OCI-LY3 (cell line): ENCODE data around the gene RSPO3.
A peak's percentile ranks its signal among the peaks of the same experiment; 100 is the strongest.

Experiments used
- H2AFZ ChIP-seq: fragments of 200-600, 300-600 bp; shearing (Covaris generic); 2 replicates; pipeline ENCODE4 v1.6.0; 2014; ENCODE audit warnings: antibody characterized with exemption, low read depth, low read length
- H3K27ac ChIP-seq: fragments of 200-600, 300-600 bp; sonication (generic); 2 replicates; pipeline ENCODE4 v1.5.1; 2014; ENCODE audit warnings: mild to moderate bottlenecking, low read length, moderate library complexity, mixed read lengths
- H3K27me3 ChIP-seq: fragments of 200-600, 300-600 bp; sonication (generic); 2 replicates; pipeline ENCODE4 v1.6.1; 2014; ENCODE audit warnings: low read depth, low read length, mixed read lengths
- H3K36me3 ChIP-seq: fragments of 200-600, 300-600 bp; sonication (generic); replicated peaks from 2 replicates; pipeline ENCODE3; 2014; ENCODE audit warnings: low read depth, low read length, mixed read lengths
- H3K4me1 ChIP-seq: fragments of 300-600, 200-600 bp; sonication (generic); 2 replicates; pipeline ENCODE4 v1.6.1; 2014; ENCODE audit warnings: low read length, mixed read lengths
- H3K4me2 ChIP-seq: fragments of 200-600, 300-600 bp; sonication (generic); 2 replicates; pipeline ENCODE4 v1.6.1; 2014; ENCODE audit warnings: low read length, mixed read lengths
- H3K4me3 ChIP-seq: fragments of 300-600, 200-600 bp; sonication (generic); 2 replicates; pipeline ENCODE4 v1.5.1; 2014; ENCODE audit warnings: antibody characterized with exemption, mild to moderate bottlenecking, low read length, moderate library complexity
- H3K79me2 ChIP-seq: fragments of 300-600, 200-600 bp; shearing (Covaris generic); 2 replicates; pipeline ENCODE4 v1.6.1; 2014; ENCODE audit warnings: mild to moderate bottlenecking, low read length, mixed read lengths
- H3K9ac ChIP-seq: fragments of 300-600, 200-600 bp; shearing (Covaris generic); 2 replicates; pipeline ENCODE4 v1.6.0; 2014; ENCODE audit warnings: mild to moderate bottlenecking, low read length, moderate library complexity
- H3K9me3 ChIP-seq: fragments of 200-600, 300-600 bp; shearing (Covaris generic); 2 replicates; pipeline ENCODE4 v1.6.1; 2014; ENCODE audit warnings: low read length, mixed read lengths; ENCODE audit not compliant: insufficient read depth
- H4K20me1 ChIP-seq: fragments of 200-600, 300-600 bp; sonication (generic); 2 replicates; pipeline ENCODE4 v1.6.1; 2016; ENCODE audit warnings: low read length, mixed read lengths; ENCODE audit not compliant: insufficient read depth
- EZH2phosphoT487 ChIP-seq: fragments of 200-600 bp; shearing (Covaris generic); IDR thresholded peaks from 2 replicates; pipeline ENCODE4 v1.6.1; 2018; ENCODE audit warnings: antibody characterized with exemption, mixed run types, low read depth
- TF ChIP-seq, protein P1 (sequence below): fragments of 200-600, 300-600 bp; sonication (generic); IDR thresholded peaks from 2 replicates; pipeline ENCODE4 v1.5.1; 2014; ENCODE audit warnings: antibody characterized with exemption, low read length, low read depth

Gene RSPO3, protein sequence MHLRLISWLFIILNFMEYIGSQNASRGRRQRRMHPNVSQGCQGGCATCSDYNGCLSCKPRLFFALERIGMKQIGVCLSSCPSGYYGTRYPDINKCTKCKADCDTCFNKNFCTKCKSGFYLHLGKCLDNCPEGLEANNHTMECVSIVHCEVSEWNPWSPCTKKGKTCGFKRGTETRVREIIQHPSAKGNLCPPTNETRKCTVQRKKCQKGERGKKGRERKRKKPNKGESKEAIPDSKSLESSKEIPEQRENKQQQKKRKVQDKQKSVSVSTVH

DNA sequence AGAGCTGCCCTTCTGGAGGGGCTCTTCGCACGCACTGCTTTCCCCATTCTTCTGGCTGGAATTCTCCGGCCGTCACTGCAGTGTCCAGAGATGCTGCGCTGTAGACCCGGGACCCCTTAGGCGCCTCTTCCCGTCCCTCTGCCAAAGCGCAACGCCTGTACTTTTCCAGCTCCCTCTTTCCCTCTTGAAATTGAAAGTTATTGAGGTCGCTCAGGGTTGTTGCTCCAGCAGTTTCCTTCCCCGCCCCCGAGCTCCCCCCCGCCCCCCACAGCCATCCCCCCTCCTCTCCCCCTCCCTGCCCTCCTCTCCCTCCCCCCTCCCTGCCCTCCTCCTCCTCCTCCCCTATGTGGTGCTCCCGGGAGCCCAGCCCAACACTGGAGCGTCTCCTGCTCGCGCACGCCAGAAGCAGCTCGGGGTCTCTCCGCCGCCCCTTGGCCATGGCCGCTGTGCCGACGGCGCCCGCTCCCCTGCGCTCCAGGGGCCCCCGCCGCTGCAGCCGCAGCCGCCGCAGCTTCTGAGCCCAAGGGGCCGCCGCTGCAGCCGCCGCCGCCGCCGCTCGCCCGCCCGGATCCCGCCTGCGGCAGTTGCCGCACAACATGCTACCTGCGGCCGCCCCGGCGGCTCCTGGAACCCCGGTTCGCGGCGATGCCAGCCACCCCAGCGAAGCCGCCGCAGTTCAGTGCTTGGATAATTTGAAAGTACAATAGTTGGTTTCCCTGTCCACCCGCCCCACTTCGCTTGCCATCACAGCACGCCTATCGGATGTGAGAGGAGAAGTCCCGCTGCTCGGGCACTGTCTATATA lies at the start of gene RSPO3:
TSS of gene RSPO3 (plus strand) at position 374 of the 804 bp plus-strand sequence. CDS start 522 bp downstream, outside the sequence.
- Histone ChIP-seq H3K4me3 (peak within 1 kb of the TSS; percentile 53), H3K9me3 (no peaks in the 10 kb centered on the region), H3K9ac (no peak within 1 kb of the TSS), H3K4me2 (peak within 1 kb of the TSS; percentile 45), H4K20me1 (no peaks in the 10 kb centered on the region), H3K79me2 (no peaks in the 10 kb centered on the region), H3K4me1 (no peaks in the 10 kb centered on the region), H3K27ac (no peak within 1 kb of the TSS), H3K36me3 (no peaks in the 10 kb centered on the region), H2AFZ (no peak within 1 kb of the TSS), H3K27me3 (no peaks in the 10 kb centered on the region)
- no peak for TF ChIP-seq EZH2phosphoT487
- TF ChIP-seq, protein P1, sequence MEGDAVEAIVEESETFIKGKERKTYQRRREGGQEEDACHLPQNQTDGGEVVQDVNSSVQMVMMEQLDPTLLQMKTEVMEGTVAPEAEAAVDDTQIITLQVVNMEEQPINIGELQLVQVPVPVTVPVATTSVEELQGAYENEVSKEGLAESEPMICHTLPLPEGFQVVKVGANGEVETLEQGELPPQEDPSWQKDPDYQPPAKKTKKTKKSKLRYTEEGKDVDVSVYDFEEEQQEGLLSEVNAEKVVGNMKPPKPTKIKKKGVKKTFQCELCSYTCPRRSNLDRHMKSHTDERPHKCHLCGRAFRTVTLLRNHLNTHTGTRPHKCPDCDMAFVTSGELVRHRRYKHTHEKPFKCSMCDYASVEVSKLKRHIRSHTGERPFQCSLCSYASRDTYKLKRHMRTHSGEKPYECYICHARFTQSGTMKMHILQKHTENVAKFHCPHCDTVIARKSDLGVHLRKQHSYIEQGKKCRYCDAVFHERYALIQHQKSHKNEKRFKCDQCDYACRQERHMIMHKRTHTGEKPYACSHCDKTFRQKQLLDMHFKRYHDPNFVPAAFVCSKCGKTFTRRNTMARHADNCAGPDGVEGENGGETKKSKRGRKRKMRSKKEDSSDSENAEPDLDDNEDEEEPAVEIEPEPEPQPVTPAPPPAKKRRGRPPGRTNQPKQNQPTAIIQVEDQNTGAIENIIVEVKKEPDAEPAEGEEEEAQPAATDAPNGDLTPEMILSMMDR: no peak

DNA sequence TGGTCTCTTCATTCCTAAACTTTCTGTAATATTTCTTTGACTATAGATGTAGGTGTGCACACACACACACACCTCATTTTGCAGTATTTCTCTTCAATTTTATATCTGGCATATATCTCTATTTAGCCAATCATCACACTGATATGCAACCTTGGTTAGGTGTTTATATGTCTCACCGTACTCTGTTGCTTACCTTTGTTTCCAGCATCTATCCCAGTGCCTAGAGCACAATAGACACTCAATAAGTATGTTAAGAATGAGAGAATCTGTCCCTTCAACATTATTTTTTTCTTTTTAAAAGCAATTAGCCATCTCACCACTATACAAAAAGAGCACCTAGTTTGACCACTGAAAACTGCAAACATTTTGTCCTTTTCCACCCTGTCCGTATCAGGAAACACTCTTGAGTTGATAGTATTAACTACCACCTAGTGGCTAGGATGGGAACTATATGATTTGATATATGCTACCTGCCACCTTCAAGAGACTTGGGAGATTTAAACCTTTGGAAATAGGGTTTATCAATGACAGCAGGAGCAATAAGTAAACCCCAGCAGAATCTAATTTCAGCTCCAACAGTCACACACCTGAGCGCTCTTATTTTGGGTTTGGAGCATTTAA lies 48.7 kb upstream of the RSPO3 start:
- no peaks in the 10 kb centered on the region for H3K79me2 ChIP-seq
- H3K9ac ChIP-seq: no peak overlapping the region
- no peaks in the 10 kb centered on the region for H3K36me3 ChIP-seq
- H3K27me3 ChIP-seq: no peaks in the 10 kb centered on the region
- H3K4me3 ChIP-seq: no peak overlapping the region
- H3K27ac ChIP-seq: no peak overlapping the region
- no peaks in the 10 kb centered on the region for H4K20me1 ChIP-seq
- H3K9me3 ChIP-seq: no peaks in the 10 kb centered on the region
- no peak overlapping the region for H2AFZ ChIP-seq
- H3K4me1 ChIP-seq: peaks cover 5% of the 10 kb centered on the region
- TF ChIP-seq EZH2phosphoT487: no peak
- TF ChIP-seq, protein P1: peak; percentile 48
- no peak overlapping the region for H3K4me2 ChIP-seq

DNA sequence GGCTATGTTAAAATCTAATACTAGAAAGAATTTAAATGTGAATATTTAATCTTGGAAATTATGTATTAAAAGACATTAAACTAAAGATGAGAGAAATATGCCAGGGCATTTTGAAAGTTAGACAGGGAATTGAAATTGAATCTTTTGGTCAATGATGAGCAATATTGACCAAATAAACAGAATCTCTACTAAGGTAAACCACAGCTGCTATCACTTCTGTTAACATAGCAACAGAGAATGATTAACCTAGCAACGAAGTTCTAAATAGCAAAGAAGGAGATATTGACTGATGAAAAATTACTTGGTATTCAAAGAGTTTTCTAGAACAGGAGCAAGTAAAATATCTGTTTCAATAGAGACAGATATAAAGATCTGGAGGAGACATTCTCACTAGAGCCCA lies 45.2 kb upstream of the RSPO3 start:
- TF ChIP-seq EZH2phosphoT487: no peak
- TF ChIP-seq, protein P1: no peak
- no peak overlapping the region for H2AFZ ChIP-seq
- no peak overlapping the region for H3K4me2 ChIP-seq
- no peaks in the 10 kb centered on the region for H3K79me2 ChIP-seq
- H3K9me3 ChIP-seq: no peaks in the 10 kb centered on the region
- no peak overlapping the region for H3K4me3 ChIP-seq
- H4K20me1 ChIP-seq: no peaks in the 10 kb centered on the region
- peaks cover 5% of the 10 kb centered on the region for H3K4me1 ChIP-seq
- H3K9ac ChIP-seq: no peak overlapping the region
- H3K36me3 ChIP-seq: no peaks in the 10 kb centered on the region
- H3K27me3 ChIP-seq: no peaks in the 10 kb centered on the region
- H3K27ac ChIP-seq: no peak overlapping the region

DNA sequence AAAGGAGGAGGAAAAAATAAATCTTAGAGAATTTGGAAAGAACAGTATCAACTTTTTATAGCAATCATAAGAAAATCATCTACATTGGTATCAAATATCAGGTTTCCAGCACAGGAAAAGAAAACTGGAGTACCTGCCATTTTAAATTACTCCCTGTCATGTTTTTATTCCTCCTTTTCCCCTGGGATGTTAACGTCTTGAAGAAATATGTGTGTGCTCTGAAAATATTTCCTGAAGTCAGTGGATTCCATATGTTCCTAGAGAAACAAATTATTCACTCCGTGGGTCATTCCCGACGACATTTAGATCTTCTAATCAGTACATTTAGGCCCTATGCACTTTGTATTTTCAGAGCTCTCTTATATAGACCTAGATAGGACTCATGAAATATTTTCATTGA lies 42.0 kb upstream of the RSPO3 start:
- H3K9ac ChIP-seq: no peak overlapping the region
- H4K20me1 ChIP-seq: no peaks in the 10 kb centered on the region
- H2AFZ ChIP-seq: no peak overlapping the region
- no peak overlapping the region for H3K27ac ChIP-seq
- no peaks in the 10 kb centered on the region for H3K27me3 ChIP-seq
- H3K9me3 ChIP-seq: no peaks in the 10 kb centered on the region
- no peak overlapping the region for H3K4me2 ChIP-seq
- peaks cover 5% of the 10 kb centered on the region for H3K4me1 ChIP-seq
- H3K79me2 ChIP-seq: no peaks in the 10 kb centered on the region
- TF ChIP-seq, protein P1: no peak
- no peak for TF ChIP-seq EZH2phosphoT487
- H3K4me3 ChIP-seq: no peak overlapping the region
- H3K36me3 ChIP-seq: no peaks in the 10 kb centered on the region
